Measurements from ENCODE around the gene UTP3. TPM values are rescaled to one million over a fixed set of nuclear protein-coding genes. Genes with fewer than 3 reads are reported as not detected.
"Not testable (repeated sequence)": the region's sequence is repeated elsewhere in the genome, so short reads cannot be mapped to it uniquely, and the experiment has no call there.

UTP3 gene
- total RNA-seq = 10 to 100 TPM; 43.2 to 45.3 TPM
- polyA plus RNA-seq = 10 to 100 TPM in 1 of 2 donors, 1 to 10 TPM in 1; 4.7 to 17.2 TPM

DNA sequence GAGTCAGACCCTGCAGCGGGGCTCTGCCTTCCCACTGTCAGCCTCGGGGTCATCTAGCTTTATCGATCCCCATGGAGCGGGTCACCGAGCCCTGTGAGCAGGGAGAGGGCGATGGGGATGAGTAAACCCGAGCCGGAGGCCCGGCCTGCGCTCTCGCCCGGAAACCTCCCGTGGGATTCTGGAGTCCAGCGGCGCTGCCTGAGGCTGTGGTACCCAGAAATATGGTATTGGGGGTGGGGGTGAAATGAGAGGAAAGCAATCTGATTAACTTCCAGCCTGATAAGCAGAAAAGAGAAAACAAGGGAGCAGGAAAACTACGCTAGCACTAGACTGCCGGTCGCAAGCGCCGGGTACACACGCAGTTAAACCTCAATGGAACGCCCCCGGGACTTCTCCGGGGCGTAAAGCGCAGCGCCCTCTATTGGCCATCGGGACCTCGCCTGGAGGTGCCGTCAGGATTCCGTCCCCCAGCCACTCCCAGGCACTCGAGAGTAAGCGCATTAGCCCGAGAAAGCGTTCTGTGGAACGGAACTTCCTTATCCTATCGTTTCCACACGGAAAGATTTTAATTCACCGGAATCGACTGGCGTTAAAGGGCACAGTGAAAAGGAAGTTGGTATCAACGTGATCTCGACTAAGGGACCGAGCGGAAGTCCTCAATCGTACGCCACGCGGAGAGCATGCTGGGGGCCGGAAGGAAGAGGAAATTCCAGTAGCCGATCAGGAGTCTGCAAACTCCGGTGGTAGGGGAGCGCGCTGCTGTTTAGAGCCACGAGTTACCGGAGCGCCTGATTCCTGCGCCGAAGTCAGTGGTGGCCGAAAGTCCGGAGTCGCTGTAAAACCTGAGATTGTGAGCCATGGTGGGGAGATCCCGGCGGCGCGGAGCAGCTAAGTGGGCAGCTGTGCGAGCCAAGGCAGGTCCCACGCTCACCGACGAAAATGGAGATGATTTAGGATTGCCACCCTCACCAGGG is at the start of gene UTP3:
Gene UTP3, plus strand, starts transcription at position 712 of the 974 bp plus-strand sequence. Its CDS starts 146 bp downstream, at position 858.
- Histone ChIP-seq H3K27me3 (ENCODE audit: insufficient read depth, low read length) (no peaks in the 10 kb centered on the region), H3K4me3 (ENCODE audit: low read length in 2 of 2) (peak within 1 kb of the TSS; percentile 70 to 99), H3K36me3 (ENCODE audit: insufficient read depth, low read length) (no peaks in the 10 kb centered on the region), H3K4me1 (ENCODE audit: insufficient read depth, low read length) (peaks cover 37% of the 10 kb centered on the region), H3K27ac (ENCODE audit: low read depth, low read length) (peak within 1 kb of the TSS; percentile 94), H3K9me3 (ENCODE audit: control insufficient read depth in 1 of 2, low read length in 2 of 2) (no peaks in the 10 kb centered on the region)
- Mint-ChIP-seq H3K27ac (peak within 1 kb of the TSS; percentile 95 to 100 (median 99)), H3K4me1 (peaks cover 24 to 42% (median 35%) of the 10 kb centered on the region in 4 donors), H3K36me3 (peaks cover 14 to 32% of the 10 kb centered on the region in 2 donors), H3K9me3 (peaks cover 0 to 6% (median 0%) of the 10 kb centered on the region in 8 donors), H3K4me3 (peak within 1 kb of the TSS; percentile 92 to 100 (median 97)), H3K27me3 (no peaks in the 10 kb centered on the region)
- POLR2A ChIA-PET (ENCODE audit: partially characterized antibody) = interaction anchor here (0.6 to 9.0 kb wide), 14 partner anchors 7 to 305 kb away, joined by 3 to 174 read pairs (median 5); partner anchors contain the start of genes DCK, GRSF1 and MOB1B
- intact Hi-C loops (cut with micrococcal nuclease) = loop anchor here (1.0 to 5.0 kb wide), 6 partner anchors 17 to 304 kb away; partner anchors contain the start of genes DCK, GRSF1 and MOB1B
- DNase-seq = peak; percentile 93 to 95 (median 94)
- CTCF ChIA-PET (ENCODE audit: partially characterized antibody) = interaction anchor here (0.7 to 9.7 kb wide), 12 partner anchors 8 to 308 kb away, joined by 3 to 134 read pairs (median 5); partner anchors contain the start of gene DCK

DNA sequence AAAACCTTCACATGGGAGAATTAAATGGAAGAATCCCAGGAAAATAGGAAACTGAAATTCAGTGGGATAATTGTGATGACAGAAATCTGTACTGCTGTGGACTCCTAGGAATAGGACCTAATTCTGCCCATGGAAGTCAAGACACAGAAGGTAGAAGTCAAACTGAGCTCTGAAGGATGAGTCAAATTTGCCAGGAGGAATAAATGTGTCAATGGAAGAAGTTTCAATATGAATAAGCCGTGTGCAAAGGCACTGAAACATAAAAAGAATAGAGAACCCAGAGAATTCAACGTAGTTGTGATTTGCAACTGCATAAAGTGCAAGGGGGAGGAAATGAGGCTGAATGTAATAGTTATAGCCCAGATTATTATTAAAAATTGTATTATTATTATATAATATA is 48.1 kb upstream of the UTP3 start:
- Mint-ChIP-seq H3K36me3 (no peaks in the 10 kb centered on the region), H3K27me3 (peaks cover 0 to 3% of the 10 kb centered on the region in 2 donors), H3K9me3 (no peaks in the 10 kb centered on the region), H3K27ac (no peak overlapping the region), H3K4me1 (no peaks in the 10 kb centered on the region), H3K4me3 (no peak overlapping the region)
- H3K27ac ChIP-seq (ENCODE audit: low read depth, low read length) = no peak overlapping the region
- H3K4me1 ChIP-seq (ENCODE audit: insufficient read depth, low read length) = no peaks in the 10 kb centered on the region
- H3K36me3 ChIP-seq (ENCODE audit: insufficient read depth, low read length) = no peaks in the 10 kb centered on the region
- ChIA-PET CTCF (ENCODE audit: partially characterized antibody) (no interaction called here), POLR2A (ENCODE audit: partially characterized antibody) (no interaction called here)
- no peaks in the 10 kb centered on the region for H3K27me3 ChIP-seq (ENCODE audit: insufficient read depth, low read length)
- no peak overlapping the region for H3K4me3 ChIP-seq (ENCODE audit: low read length in 2 of 2)
- DNase-seq = no peak
- H3K9me3 ChIP-seq (ENCODE audit: control insufficient read depth in 1 of 2, low read length in 2 of 2) = no peaks in the 10 kb centered on the region
- intact Hi-C loops (cut with micrococcal nuclease) = no loop called here

- H3K36me3 Mint-ChIP-seq; H3K27ac ChIP-seq (ENCODE audit: low read depth, low read length); H3K9me3 ChIP-seq (ENCODE audit: control insufficient read depth in 1 of 2, low read length in 2 of 2); H3K27me3 Mint-ChIP-seq; H3K36me3 ChIP-seq (ENCODE audit: insufficient read depth, low read length); DNase-seq; H3K9me3 Mint-ChIP-seq; intact Hi-C loops (cut with micrococcal nuclease); H3K4me1 ChIP-seq (ENCODE audit: insufficient read depth, low read length); H3K4me3 ChIP-seq (ENCODE audit: low read length in 2 of 2); H3K27me3 ChIP-seq (ENCODE audit: insufficient read depth, low read length); H3K4me3 Mint-ChIP-seq; H3K4me1 Mint-ChIP-seq; H3K27ac Mint-ChIP-seq; POLR2A ChIA-PET (ENCODE audit: partially characterized antibody): not testable (repeated sequence)
- CTCF ChIA-PET (ENCODE audit: partially characterized antibody) = interaction anchor here (1.0 to 1.9 kb wide), 3 partner anchors 22 to 1651 kb away, joined by 3 to 8 read pairs (median 5); partner anchors contain the start of gene ENAM
Measured at GRCh38 chr4:70650741-70651140, 37.6 kb upstream of the UTP3 start.

DNA sequence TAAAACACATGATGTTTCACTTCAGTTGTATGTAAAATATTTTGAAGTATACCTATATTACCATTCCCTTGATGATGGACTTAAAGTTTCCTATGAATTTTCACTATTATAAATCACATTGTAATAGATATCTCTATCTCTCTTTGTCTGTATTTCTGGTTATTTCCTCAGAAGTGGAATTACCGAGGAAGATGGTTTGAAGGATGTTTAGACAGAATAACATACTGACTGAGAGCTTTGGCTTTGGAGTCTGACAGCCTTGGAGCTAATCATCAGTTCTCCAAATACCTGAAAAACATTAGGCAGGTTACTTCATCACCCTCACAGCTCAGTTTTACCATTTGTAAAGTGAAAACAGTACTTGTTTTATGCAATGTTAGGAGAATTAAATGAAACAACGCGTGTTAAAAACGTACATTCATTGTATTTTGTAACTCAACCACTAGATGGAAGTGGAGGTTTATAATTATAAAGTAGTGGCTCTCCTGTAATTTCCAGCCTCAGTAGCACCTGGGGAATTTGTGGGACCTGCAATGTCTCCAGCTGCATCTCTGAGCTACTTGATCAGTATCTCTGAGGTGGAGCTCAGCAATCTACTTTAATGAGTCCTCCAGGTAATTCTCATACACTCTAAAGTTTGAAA is 36.3 kb upstream of the UTP3 start:
- Histone ChIP-seq H3K4me3 (ENCODE audit: low read length in 2 of 2) (no peak overlapping the region), H3K36me3 (ENCODE audit: insufficient read depth, low read length) (no peaks in the 10 kb centered on the region), H3K27ac (ENCODE audit: low read depth, low read length) (no peak overlapping the region), H3K4me1 (ENCODE audit: insufficient read depth, low read length) (no peaks in the 10 kb centered on the region), H3K27me3 (ENCODE audit: insufficient read depth, low read length) (peaks cover 7% of the 10 kb centered on the region), H3K9me3 (ENCODE audit: control insufficient read depth in 1 of 2, low read length in 2 of 2) (no peaks in the 10 kb centered on the region)
- Mint-ChIP-seq H3K27ac (no peak overlapping the region), H3K4me3 (no peak overlapping the region), H3K4me1 (peaks cover 0 to 4% (median 3%) of the 10 kb centered on the region in 4 donors), H3K27me3 (peaks cover 2 to 5% of the 10 kb centered on the region in 2 donors), H3K9me3 (no peaks in the 10 kb centered on the region), H3K36me3 (no peaks in the 10 kb centered on the region)
- intact Hi-C loops (cut with micrococcal nuclease) = loop anchor here (1.0 to 2.0 kb wide), 4 partner anchors 36 to 358 kb away; partner anchors contain the start of genes MOB1B and UTP3
- ChIA-PET CTCF (ENCODE audit: partially characterized antibody) (interaction anchor here (0.7 to 2.0 kb wide), 29 partner anchors 9 to 1653 kb away, joined by 3 to 10 read pairs (median 4); partner anchors contain the start of genes ENAM and UTP3), POLR2A (ENCODE audit: partially characterized antibody) (interaction anchor here (1.2 kb wide), 1 partner anchor 53 kb away, joined by 4 read pairs; no protein-coding TSS in a partner anchor)
- peak in 4 of 5 donors; percentile 27 to 47 (median 32) for DNase-seq

GRCh38 chr4:70654605-70655011 is 33.7 kb upstream of the UTP3 start:
- peaks cover 0 to 4% (median 3%) of the 10 kb centered on the region in 4 donors for H3K4me1 Mint-ChIP-seq

DNA sequence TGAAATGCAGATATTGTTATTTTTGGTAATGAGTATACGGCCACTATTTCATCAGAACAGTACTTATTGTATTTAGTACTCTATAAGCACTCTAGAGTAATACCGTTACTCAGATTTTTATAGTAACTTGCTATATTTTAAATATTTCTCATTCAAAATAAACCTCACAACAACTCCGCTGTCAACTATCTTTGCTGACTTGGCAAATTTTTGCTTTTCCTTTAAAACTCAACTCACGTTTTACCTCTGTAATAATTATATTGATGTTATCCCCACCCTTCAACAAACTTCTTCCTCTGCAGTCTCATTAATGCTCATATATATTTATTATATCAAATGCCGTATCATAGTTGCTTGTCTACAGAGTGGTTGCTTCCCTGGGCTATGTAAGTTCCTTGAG is 31.0 kb upstream of the UTP3 start:
- H3K27ac ChIP-seq (ENCODE audit: low read depth, low read length) = no peak overlapping the region
- no peaks in the 10 kb centered on the region for H3K9me3 ChIP-seq (ENCODE audit: control insufficient read depth in 1 of 2, low read length in 2 of 2)
- Mint-ChIP-seq H3K27ac (no peak overlapping the region), H3K36me3 (no peaks in the 10 kb centered on the region), H3K27me3 (peaks cover 4 to 8% of the 10 kb centered on the region in 2 donors), H3K9me3 (no peaks in the 10 kb centered on the region), H3K4me1 (peaks cover 0 to 3% (median 0%) of the 10 kb centered on the region in 4 donors), H3K4me3 (no peak overlapping the region)
- ChIA-PET CTCF (ENCODE audit: partially characterized antibody) (no interaction called here), POLR2A (ENCODE audit: partially characterized antibody) (no interaction called here)
- DNase-seq = no peak
- H3K4me3 ChIP-seq (ENCODE audit: low read length in 2 of 2) = no peak overlapping the region
- peaks cover 7% of the 10 kb centered on the region for H3K27me3 ChIP-seq (ENCODE audit: insufficient read depth, low read length)
- intact Hi-C loops (cut with micrococcal nuclease) = no loop called here
- H3K36me3 ChIP-seq (ENCODE audit: insufficient read depth, low read length) = no peaks in the 10 kb centered on the region
- H3K4me1 ChIP-seq (ENCODE audit: insufficient read depth, low read length) = no peaks in the 10 kb centered on the region

More at GRCh38 chr4:70654605-70655011, 33.7 kb upstream of the UTP3 start:
- no peak overlapping the region for H3K27ac ChIP-seq (ENCODE audit: low read depth, low read length)
- intact Hi-C loops (cut with micrococcal nuclease) = no loop called here
- Mint-ChIP-seq H3K9me3 (no peaks in the 10 kb centered on the region), H3K36me3 (no peaks in the 10 kb centered on the region), H3K27me3 (peaks cover 6 to 10% of the 10 kb centered on the region in 2 donors), H3K27ac (no peak overlapping the region), H3K4me3 (no peak overlapping the region)
- DNase-seq = no peak
- H3K9me3 ChIP-seq (ENCODE audit: control insufficient read depth in 1 of 2, low read length in 2 of 2) = no peaks in the 10 kb centered on the region
- ChIA-PET CTCF (ENCODE audit: partially characterized antibody) (no interaction called here), POLR2A (ENCODE audit: partially characterized antibody) (no interaction called here)
- H3K27me3 ChIP-seq (ENCODE audit: insufficient read depth, low read length) = peaks cover 7% of the 10 kb centered on the region
- H3K36me3 ChIP-seq (ENCODE audit: insufficient read depth, low read length) = no peaks in the 10 kb centered on the region
- no peak overlapping the region for H3K4me3 ChIP-seq (ENCODE audit: low read length in 2 of 2)
- no peaks in the 10 kb centered on the region for H3K4me1 ChIP-seq (ENCODE audit: insufficient read depth, low read length)

DNA sequence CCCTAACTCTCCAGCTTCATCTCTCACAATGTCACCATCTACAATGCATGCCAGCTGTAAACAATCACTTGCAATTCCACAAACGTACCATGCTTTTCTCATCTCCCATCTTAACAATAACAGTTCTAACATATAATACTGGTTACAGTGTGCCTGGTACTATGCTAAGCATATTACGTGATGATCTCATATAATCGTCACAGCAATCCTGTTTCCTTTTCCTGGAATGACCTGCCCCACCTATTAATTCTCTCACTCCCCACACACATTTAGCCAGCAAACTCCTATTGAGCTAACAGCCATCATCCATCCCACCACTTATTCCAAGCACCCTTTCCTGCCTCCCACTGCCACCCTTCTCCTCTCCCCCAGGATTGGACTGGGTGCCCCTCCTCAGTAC is 29.9 kb upstream of the UTP3 start:
- Mint-ChIP-seq H3K27ac (no peak overlapping the region), H3K36me3 (no peaks in the 10 kb centered on the region), H3K9me3 (no peaks in the 10 kb centered on the region), H3K4me1 (peaks cover 0 to 3% (median 0%) of the 10 kb centered on the region in 4 donors), H3K27me3 (peaks cover 4 to 5% of the 10 kb centered on the region in 2 donors), H3K4me3 (no peak overlapping the region)
- Histone ChIP-seq H3K4me1 (ENCODE audit: insufficient read depth, low read length) (no peaks in the 10 kb centered on the region), H3K36me3 (ENCODE audit: insufficient read depth, low read length) (no peaks in the 10 kb centered on the region), H3K27ac (ENCODE audit: low read depth, low read length) (no peak overlapping the region), H3K4me3 (ENCODE audit: low read length in 2 of 2) (no peak overlapping the region), H3K9me3 (ENCODE audit: control insufficient read depth in 1 of 2, low read length in 2 of 2) (no peaks in the 10 kb centered on the region), H3K27me3 (ENCODE audit: insufficient read depth, low read length) (peaks cover 2% of the 10 kb centered on the region)
- DNase-seq = no peak
- POLR2A ChIA-PET (ENCODE audit: partially characterized antibody) = no interaction called here
- CTCF ChIA-PET (ENCODE audit: partially characterized antibody) = no interaction called here
- intact Hi-C loops (cut with micrococcal nuclease) = no loop called here

Measured in CD4-positive, alpha-beta memory T cell (primary cell).